B cell (primary cell): ENCODE results near the gene PTPRN2. TPM values are rescaled to one million over a fixed set of nuclear protein-coding genes. Genes with fewer than 3 reads are reported as not detected.

Experiments used
- ATAC-seq: fragments of 200-7000 bp; cut with Tn5 transposase; one replicate; pipeline ENCODE4 v1.10.0; 2021; ENCODE audit warnings: low read depth, mild to moderate bottlenecking, moderate number of reproducible peaks, moderate library complexity
- CTCF ChIA-PET: fragments of 350-600 bp; sonication (Branson Sonifier 250); formaldehyde crosslinking; loops from one replicate; lab custom pipeline; 2021; ENCODE audit warnings: antibody characterized with exemption, inconsistent platforms; lab: Charles Lee
- POLR2A ChIA-PET: fragments of 350-600 bp; sonication (Branson Sonifier 250); formaldehyde crosslinking; loops from one replicate; lab custom pipeline; 2021; ENCODE audit warnings: antibody characterized with exemption; lab: Charles Lee
- DNase-seq: peaks from one replicate; pipeline ENCODE4 v3.0.0; 2013
- H2AFZ ChIP-seq: 2 replicates; pipeline ENCODE4 v1.6.1; 2012; ENCODE audit warnings: mild to moderate bottlenecking, low read depth, low read length; ENCODE audit not compliant: insufficient read depth, poor library complexity, severe bottlenecking
- H3K27ac ChIP-seq, 2 donors: 1 replicate in 1 of 2; 2 replicates in 1 of 2; pipeline ENCODE4 v1.5.1; 2012 to 2013; ENCODE audit warnings: low read length in 2 of 2, mild to moderate bottlenecking in 2 of 2, moderate library complexity in 1 of 2
- H3K27me3 ChIP-seq, 4 experiments: fragments of 200-600 bp in 1 of 4; sonication (generic) in 1 of 4; replicated peaks in 1 of 4; 1 replicate in 2 of 4; 2 replicates in 2 of 4; pipeline versions ENCODE4 v1.6.1 to v1.7.0; 2013 to 2016; ENCODE audit warnings: low read length in 3 of 4, mild to moderate bottlenecking in 2 of 4, mixed read lengths in 1 of 4, moderate library complexity in 1 of 4; ENCODE audit not compliant: insufficient read depth in 4 of 4, control insufficient read depth in 3 of 4; ENCODE audit errors: control extremely low read depth in 1 of 4
- H3K36me3 ChIP-seq, 2 experiments: replicated peaks in 1 of 2; 1 replicate in 1 of 2; 2 replicates in 1 of 2; pipeline versions ENCODE4 v1.6.1 to v1.7.1; 2013; ENCODE audit warnings: low read length in 1 of 2; ENCODE audit not compliant: insufficient read depth in 2 of 2, control insufficient read depth in 1 of 2; ENCODE audit errors: control extremely low read depth in 1 of 2, extremely low read depth in 1 of 2
- H3K4me1 ChIP-seq, 2 donors: fragments of 200-600 bp in 1 of 2; sonication (generic) in 1 of 2; 1 replicate in 1 of 2; 2 replicates in 1 of 2; pipeline versions ENCODE4 v1.5.1 to v1.6.1; 2013 to 2017; ENCODE audit warnings: low read length in 2 of 2; ENCODE audit not compliant: control insufficient read depth in 2 of 2, insufficient read depth in 2 of 2
- H3K4me2 ChIP-seq: replicated peaks from 2 replicates; pipeline ENCODE3; 2012; ENCODE audit warnings: mild to moderate bottlenecking, low read depth, low read length; ENCODE audit not compliant: poor library complexity, severe bottlenecking
- H3K4me3 ChIP-seq, 5 experiments: fragments of 200-600 bp in 1 of 5; sonication (generic) in 1 of 5; 1 replicate in 3 of 5; 2 replicates in 2 of 5; pipeline versions ENCODE4 v1.5.1 to v1.7.0; 2011 to 2016; ENCODE audit warnings: low read length in 4 of 5, mild to moderate bottlenecking in 4 of 5, low read depth in 2 of 5, control low read depth in 1 of 5, moderate library complexity in 1 of 5; ENCODE audit not compliant: insufficient read depth in 1 of 5; ENCODE audit errors: control extremely low read depth in 1 of 5, extremely low read depth in 1 of 5
- H3K79me2 ChIP-seq: fragments of 200-600 bp; sonication (generic); one replicate; pipeline ENCODE4 v1.6.0; 2016; ENCODE audit warnings: low read length; ENCODE audit not compliant: control insufficient read depth, insufficient read depth
- H3K9ac ChIP-seq: fragments of 200-600 bp; sonication (generic); 2 replicates; pipeline ENCODE4 v1.6.1; 2017; ENCODE audit warnings: mild to moderate bottlenecking, low read length, moderate library complexity
- H3K9me3 ChIP-seq, 3 donors: one replicate each; pipeline versions ENCODE4 v1.6.1 to v1.7.1; 2013; ENCODE audit warnings: low read length in 2 of 3; ENCODE audit not compliant: control insufficient read depth in 2 of 3, insufficient read depth in 1 of 3; ENCODE audit errors: control extremely low read depth in 1 of 3
- H4K20me1 ChIP-seq: 2 replicates; pipeline ENCODE4 v1.6.0; 2012; ENCODE audit warnings: mild to moderate bottlenecking, low read length; ENCODE audit not compliant: insufficient read depth, control insufficient read depth, poor library complexity, severe bottlenecking
- H3K27ac Mint-ChIP-seq: one replicate; pipeline ENCODE4 v1.8.0; 2021; ENCODE audit warnings: mixed read lengths
- H3K27me3 Mint-ChIP-seq: one replicate; pipeline ENCODE4 v1.8.0; 2021; ENCODE audit warnings: mixed read lengths
- H3K4me1 Mint-ChIP-seq: one replicate; pipeline ENCODE4 v1.8.0; 2021; ENCODE audit warnings: mixed read lengths
- H3K4me3 Mint-ChIP-seq: one replicate; pipeline ENCODE4 v1.8.0; 2021; ENCODE audit warnings: mixed read lengths
- H3K9me3 Mint-ChIP-seq: one replicate; pipeline ENCODE4 v1.8.0; 2022; ENCODE audit warnings: mixed read lengths; ENCODE audit not compliant: insufficient read depth
- EZH2 ChIP-seq: IDR thresholded peaks from 2 replicates; pipeline ENCODE4 v1.6.1; 2012; ENCODE audit warnings: borderline replicate concordance, low read depth, mild to moderate bottlenecking, moderate library complexity, low read length; ENCODE audit not compliant: insufficient read depth, poor library complexity, severe bottlenecking
- WGBS: methylation state at CpG from one replicate; pipeline ENCODE4 v1.1.5; 2013; ENCODE audit warnings: missing lambda C conversion rate; ENCODE audit not compliant: insufficient coverage; 5-methylcytosine and 5-hydroxymethylcytosine counted together
- intact Hi-C: fragments of 100-400 bp; cut with micrococcal nuclease; formaldehyde crosslinking; loops from one replicate; pipeline ENCODE4 v1.10.0; 2022
- polyA plus RNA-seq: library from polyadenylated mRNA; depleted of rRNA; stranded (reverse); fragments of >200 nt; gene quantifications from 2 replicates; pipeline ENCODE4 v1.2.3, GENCODE V29; 2012
- total RNA-seq, 2 donors: library from RNA; stranded (reverse); fragments of 120-200 nt in 1 of 2; gene quantifications; 1 replicate in 1 of 2; 2 replicates in 1 of 2; pipeline versions ENCODE4 v1.2.3 to v1.2.4, GENCODE V29; 2013 to 2022
- TF ChIP-seq, protein P1 (sequence below): fragments of 200-600 bp; IDR thresholded peaks from one replicate; pipeline ENCODE4 v1.8.0; 2022; ENCODE audit warnings: antibody characterized with exemption, mild to moderate bottlenecking

Gene PTPRN2
- total and polyA plus RNA-seq, 2 donors (not counting 1 experiment from before 2014, with no cell fraction given), result 2.0 to 5.0 TPM

DNA sequence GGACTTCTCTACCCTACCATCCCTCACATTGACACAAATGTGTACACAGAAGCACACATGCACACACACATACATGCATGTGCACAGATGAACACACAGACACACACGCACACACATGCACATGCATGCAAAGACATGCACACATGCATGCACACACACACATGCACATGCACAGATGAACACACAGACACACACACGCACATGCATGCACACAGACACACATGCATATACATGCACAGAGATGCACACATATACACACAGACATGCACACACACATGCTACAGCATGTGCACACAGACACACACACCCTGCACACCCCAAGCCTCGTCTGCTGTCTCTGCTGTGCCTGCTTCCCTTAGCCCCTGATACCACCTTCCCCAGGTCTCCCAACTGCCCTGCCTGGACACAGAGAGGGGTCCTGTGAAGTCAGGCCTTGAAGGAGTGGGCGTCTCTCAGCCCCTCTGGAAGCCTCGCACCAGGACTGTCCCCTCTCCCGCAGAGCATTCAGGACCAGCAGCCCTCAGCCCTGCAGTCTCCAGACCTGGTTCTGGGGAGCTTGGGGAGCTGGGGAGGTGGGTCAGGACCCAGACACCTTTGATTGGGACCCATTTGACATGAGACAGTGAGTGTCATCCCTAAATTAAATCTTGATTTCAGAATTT, 1069.0 kb downstream of the PTPRN2 start:
- TF ChIP-seq EZH2, result no peak
- TF ChIP-seq, protein P1, sequence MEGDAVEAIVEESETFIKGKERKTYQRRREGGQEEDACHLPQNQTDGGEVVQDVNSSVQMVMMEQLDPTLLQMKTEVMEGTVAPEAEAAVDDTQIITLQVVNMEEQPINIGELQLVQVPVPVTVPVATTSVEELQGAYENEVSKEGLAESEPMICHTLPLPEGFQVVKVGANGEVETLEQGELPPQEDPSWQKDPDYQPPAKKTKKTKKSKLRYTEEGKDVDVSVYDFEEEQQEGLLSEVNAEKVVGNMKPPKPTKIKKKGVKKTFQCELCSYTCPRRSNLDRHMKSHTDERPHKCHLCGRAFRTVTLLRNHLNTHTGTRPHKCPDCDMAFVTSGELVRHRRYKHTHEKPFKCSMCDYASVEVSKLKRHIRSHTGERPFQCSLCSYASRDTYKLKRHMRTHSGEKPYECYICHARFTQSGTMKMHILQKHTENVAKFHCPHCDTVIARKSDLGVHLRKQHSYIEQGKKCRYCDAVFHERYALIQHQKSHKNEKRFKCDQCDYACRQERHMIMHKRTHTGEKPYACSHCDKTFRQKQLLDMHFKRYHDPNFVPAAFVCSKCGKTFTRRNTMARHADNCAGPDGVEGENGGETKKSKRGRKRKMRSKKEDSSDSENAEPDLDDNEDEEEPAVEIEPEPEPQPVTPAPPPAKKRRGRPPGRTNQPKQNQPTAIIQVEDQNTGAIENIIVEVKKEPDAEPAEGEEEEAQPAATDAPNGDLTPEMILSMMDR, result no peak
- 100% methylated on average over 4 of the region's 6 CpGs for WGBS
- ChIA-PET POLR2A (no interaction called here), CTCF (no interaction called here)
- no peak for ATAC-seq
- Histone ChIP-seq H3K27ac (no peak overlapping the region), H3K9me3 (peaks cover 0 to 17% (median 0%) of the 10 kb centered on the region in 3 donors), H3K9ac (no peak overlapping the region), H2AFZ (no peak overlapping the region), H3K27me3 (no peaks in the 10 kb centered on the region), H3K4me1 (peaks cover 0 to 6% of the 10 kb centered on the region in 2 donors), H4K20me1 (no peaks in the 10 kb centered on the region), H3K4me2 (no peak overlapping the region), H3K4me3 (no peak overlapping the region), H3K36me3 (no peaks in the 10 kb centered on the region), H3K79me2 (no peaks in the 10 kb centered on the region)
- H3K4me1 Mint-ChIP-seq, result no peaks in the 10 kb centered on the region
- H3K27me3 Mint-ChIP-seq, result peaks cover 9% of the 10 kb centered on the region
- intact Hi-C loops, result no loop called here
- DNase-seq, result no peak
- no peaks in the 10 kb centered on the region for H3K9me3 Mint-ChIP-seq
- no peak overlapping the region for H3K27ac Mint-ChIP-seq
- no peak overlapping the region for H3K4me3 Mint-ChIP-seq

DNA sequence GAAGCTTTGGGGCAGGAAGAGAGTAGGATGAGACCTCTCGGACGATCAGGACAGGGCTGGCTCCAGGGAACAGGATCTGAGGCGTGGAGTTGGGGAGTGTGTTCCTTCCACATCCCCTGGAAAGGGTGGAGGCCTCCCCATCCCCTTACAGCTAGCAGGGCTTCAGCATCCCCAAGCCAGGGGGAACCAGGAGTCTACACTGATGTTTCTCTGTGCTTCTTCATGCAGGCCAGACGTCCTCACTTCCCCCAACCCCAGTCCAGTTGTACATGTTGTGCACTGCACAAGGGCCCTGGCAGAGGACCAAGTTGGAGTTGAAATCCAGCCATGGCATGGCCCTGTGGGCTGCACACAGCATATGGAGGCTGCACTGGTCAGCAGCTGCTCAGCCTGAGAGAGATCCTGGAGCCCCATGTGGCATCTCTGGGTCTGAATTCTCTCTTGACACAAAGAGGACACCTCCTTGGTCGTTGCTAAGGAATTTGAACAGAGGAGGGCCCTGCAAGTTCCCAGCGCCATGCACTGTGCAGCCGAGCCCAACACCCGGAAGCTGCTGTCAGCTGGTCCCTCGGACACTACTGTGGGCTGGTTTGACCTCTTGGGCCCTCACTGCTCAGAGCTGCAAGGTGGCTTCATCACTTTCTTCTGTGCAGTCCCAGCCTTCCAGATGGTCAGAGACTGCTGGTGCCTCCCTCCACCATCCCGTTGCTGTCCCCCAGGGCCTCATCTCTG, 1069.7 kb downstream of the PTPRN2 start:
- no peak for ATAC-seq
- WGBS, result 89% methylated on average over 9 of the region's 10 CpGs
- Histone ChIP-seq H3K9me3 (peaks cover 0 to 23% (median 0%) of the 10 kb centered on the region in 3 donors), H2AFZ (no peak overlapping the region), H3K79me2 (no peaks in the 10 kb centered on the region), H3K36me3 (no peaks in the 10 kb centered on the region), H4K20me1 (no peaks in the 10 kb centered on the region), H3K4me3 (no peak overlapping the region), H3K4me2 (no peak overlapping the region), H3K27ac (no peak overlapping the region), H3K27me3 (no peaks in the 10 kb centered on the region), H3K9ac (no peak overlapping the region), H3K4me1 (peaks cover 0 to 6% of the 10 kb centered on the region in 2 donors)
- peaks cover 9% of the 10 kb centered on the region for H3K27me3 Mint-ChIP-seq
- POLR2A ChIA-PET, result no interaction called here
- no peaks in the 10 kb centered on the region for H3K9me3 Mint-ChIP-seq
- H3K4me1 Mint-ChIP-seq, result no peaks in the 10 kb centered on the region
- CTCF ChIA-PET, result no interaction called here
- no peak for DNase-seq
- H3K4me3 Mint-ChIP-seq, result no peak overlapping the region
- intact Hi-C loops, result no loop called here
- TF ChIP-seq, protein P1, result no peak
- TF ChIP-seq EZH2, result no peak
- no peak overlapping the region for H3K27ac Mint-ChIP-seq
